ENCODE measurements around the gene VAMP5. TPM values are rescaled to one million over a fixed set of nuclear protein-coding genes. Genes with fewer than 3 reads are reported as not detected.
A peak's percentile ranks its signal among the peaks of the same experiment; 100 is the strongest.

Gene VAMP5
- total and polyA plus RNA-seq, 2 donors (not counting 1 experiment from before 2014, with no cell fraction given): 16.9 to 28.6 TPM

DNA sequence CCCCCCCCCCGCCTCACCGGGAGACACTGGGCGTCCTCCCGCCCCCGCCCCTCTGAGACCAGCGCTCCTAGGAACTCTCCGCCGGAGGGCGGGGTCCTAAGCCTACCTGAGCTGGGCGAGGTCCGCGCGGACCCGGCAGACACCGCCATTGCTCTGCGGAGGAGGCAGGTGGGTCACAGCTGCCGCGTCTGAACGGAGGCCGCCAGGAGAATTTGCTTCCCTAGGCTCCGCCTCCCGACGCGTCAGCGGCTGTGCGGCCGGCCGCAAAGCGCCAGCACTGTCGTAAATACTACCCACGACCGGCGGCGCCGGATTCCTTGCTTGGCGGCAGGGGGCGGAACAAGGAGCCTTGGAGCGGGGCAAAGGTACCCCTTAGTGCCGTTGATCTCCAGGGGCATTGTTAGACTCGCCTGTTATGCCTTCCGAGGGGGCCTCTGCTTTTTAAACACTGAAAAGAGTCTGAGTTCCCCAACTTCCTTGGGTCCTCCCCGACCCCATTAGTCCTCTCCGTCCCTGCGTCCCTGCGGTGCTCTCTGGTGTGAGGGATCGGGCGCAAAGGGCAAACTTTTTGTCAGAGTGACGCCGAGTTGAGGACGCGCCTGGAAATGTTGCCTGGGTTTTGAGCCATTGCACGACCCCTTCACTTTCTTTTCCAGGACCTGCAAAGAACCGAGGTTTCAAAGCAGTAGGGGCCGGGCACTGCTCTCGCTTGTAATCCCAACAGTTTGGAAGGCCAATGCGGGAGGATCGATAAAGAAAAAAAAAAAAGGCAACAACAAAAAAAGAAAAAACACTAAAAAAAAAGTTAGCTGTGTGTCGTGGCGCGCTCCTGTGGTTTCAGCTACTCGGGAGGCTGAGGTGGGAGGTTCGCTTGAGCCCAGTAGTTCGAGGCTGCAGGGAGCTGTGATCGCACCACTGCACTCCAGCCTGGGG lies 22.7 kb upstream of the VAMP5 start, which contains the start of gene GGCX:
GGCX (minus strand) TSS at position 214 of the 933 bp plus-strand sequence; CDS start at position 149, 65 bp downstream.
- Mint-ChIP-seq H3K4me3 (peak within 1 kb of the TSS; percentile 99), H3K9me3 (ENCODE audit: insufficient read depth) (no peaks in the 10 kb centered on the region), H3K27me3 (no peaks in the 10 kb centered on the region), H3K4me1 (peaks cover 30% of the 10 kb centered on the region), H3K27ac (peak within 1 kb of the TSS; percentile 99)
- peaks cover 20 to 28% of the 10 kb centered on the region in 2 donors for H3K4me1 ChIP-seq (ENCODE audit: control insufficient read depth in 2 of 2, insufficient read depth in 2 of 2, low read length in 2 of 2)
- H3K27ac ChIP-seq (ENCODE audit: low read length in 2 of 2): peak within 1 kb of the TSS; percentile 73 to 90
- peak within 1 kb of the TSS; percentile 97 for H3K9ac ChIP-seq (ENCODE audit: low read length)
- ATAC-seq (ENCODE audit: low read depth) (peak; percentile 91), DNase-seq (peak; percentile 96)
- no peaks in the 10 kb centered on the region for H3K9me3 ChIP-seq (ENCODE audit: control extremely low read depth in 1 of 3, control insufficient read depth in 2 of 3, insufficient read depth in 1 of 3, low read length in 2 of 3)
- peaks cover 0 to 21% of the 10 kb centered on the region in 2 experiments for H3K36me3 ChIP-seq (replicated peaks in 1 of 2; ENCODE audit: control extremely low read depth in 1 of 2, control insufficient read depth in 1 of 2, extremely low read depth in 1 of 2, insufficient read depth in 2 of 2, low read length in 1 of 2)
- H3K79me2 ChIP-seq (ENCODE audit: control insufficient read depth, insufficient read depth, low read length): peaks cover 49% of the 10 kb centered on the region
- ChIA-PET CTCF (interaction anchor here (1.0 to 3.5 kb wide), 7 partner anchors 11 to 170 kb away, joined by 3 to 31 read pairs (median 4); no protein-coding TSS in a partner anchor), POLR2A (interaction anchor here (0.6 to 2.7 kb wide), 17 partner anchors 16 to 637 kb away, joined by 3 to 19 read pairs (median 4); partner anchors contain the start of genes MAT2A, SH2D6, TGOLN2 and TMEM150A)
- peaks cover 4% of the 10 kb centered on the region for H4K20me1 ChIP-seq (ENCODE audit: control insufficient read depth, insufficient read depth, low read length, poor library complexity, severe bottlenecking)
- no peak for TF ChIP-seq EZH2 (IDR thresholded peaks at IDR 0.05; ENCODE audit: borderline replicate concordance, insufficient read depth, low read depth, low read length, poor library complexity, severe bottlenecking)
- TF ChIP-seq CTCF (IDR thresholded peaks at IDR 0.05): no peak
- intact Hi-C loops (cut with micrococcal nuclease): loop anchor here (1.0 to 2.0 kb wide), 7 partner anchors 16 to 207 kb away; partner anchors contain the start of genes ELMOD3, MAT2A, RETSAT and RNF181
- WGBS (ENCODE audit: insufficient coverage): 2% methylated on average over 55 of the region's 64 CpGs
- H3K27me3 ChIP-seq (replicated peaks in 1 of 4; ENCODE audit: control extremely low read depth in 1 of 4, control insufficient read depth in 3 of 4, insufficient read depth in 4 of 4, low read length in 3 of 4): no peaks in the 10 kb centered on the region
- peak within 1 kb of the TSS; percentile 60 to 96 (median 88) for H3K4me3 ChIP-seq (ENCODE audit: control extremely low read depth in 1 of 5, extremely low read depth in 1 of 5, insufficient read depth in 1 of 5, low read depth in 2 of 5, low read length in 4 of 5)
- peak within 1 kb of the TSS; percentile 89 for H3K4me2 ChIP-seq (replicated peaks; ENCODE audit: low read depth, low read length, poor library complexity, severe bottlenecking)
- peak within 1 kb of the TSS; percentile 97 for H2AFZ ChIP-seq (ENCODE audit: insufficient read depth, low read depth, low read length, poor library complexity, severe bottlenecking)

Measured in B cell (primary cell).